GM19099 (cell line): ENCODE data around the gene APLF.

Source experiments
- POLR2A ChIP-seq: IDR thresholded peaks from 3 replicates; pipeline ENCODE4 v1.6.1; 2011; ENCODE audit warnings: low read depth; ENCODE audit not compliant: insufficient read length; ENCODE audit errors: extremely low read depth

The APLF gene

GRCh38 chr2:68548396-68548795 lies 81.0 kb downstream of the APLF start:
- no peak for TF ChIP-seq POLR2A

- TF ChIP-seq POLR2A = no peak
Observed at GRCh38 chr2:68553098-68553497, 85.7 kb downstream of the APLF start.

- no peak for TF ChIP-seq POLR2A
Observed at GRCh38 chr2:68556381-68556780, 89.0 kb downstream of the APLF start.

GRCh38 chr2:68558576-68558975 lies 91.2 kb downstream of the APLF start:
- no peak for TF ChIP-seq POLR2A

DNA sequence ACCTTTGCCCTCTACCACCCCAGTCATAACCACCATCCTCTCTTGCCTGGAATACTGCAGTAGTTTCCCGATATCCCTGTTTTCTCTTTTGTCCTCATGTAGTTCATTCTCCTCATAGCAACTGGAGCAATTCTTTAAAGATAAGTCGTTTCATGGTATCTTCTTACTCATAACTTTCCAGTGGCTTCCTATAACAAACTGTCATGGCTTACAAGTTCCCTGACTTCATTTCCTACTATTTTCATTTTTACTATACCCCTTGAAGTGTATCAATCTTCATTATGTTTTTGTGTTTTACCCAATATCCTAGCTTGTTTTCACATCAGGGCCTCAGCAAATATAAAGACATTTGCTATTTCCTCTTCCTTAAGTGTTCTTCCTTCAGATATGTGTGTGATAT lies 92.3 kb downstream of the APLF start:
- no peak for TF ChIP-seq POLR2A

DNA sequence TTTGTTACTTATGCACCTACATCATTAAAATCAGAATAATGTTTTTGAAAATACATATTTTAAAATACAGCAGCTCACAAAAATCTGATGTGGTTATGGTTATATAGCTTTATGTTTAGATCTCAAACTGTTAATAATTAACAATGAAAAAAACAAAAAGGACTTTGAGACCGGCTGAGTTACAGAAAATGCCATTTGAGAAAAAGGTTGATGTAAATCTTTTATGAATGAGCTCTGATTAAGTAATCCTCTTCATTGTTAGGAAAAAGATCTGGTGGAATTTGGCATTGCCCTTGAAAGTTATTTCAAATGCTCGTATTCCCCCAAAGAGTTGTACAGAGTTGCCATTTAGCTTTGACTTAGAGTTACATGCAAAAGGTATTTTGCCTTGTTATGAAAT lies 93.2 kb downstream of the APLF start:
- TF ChIP-seq POLR2A = no peak

GRCh38 chr2:68561372-68561771 lies 94.0 kb downstream of the APLF start:
- no peak for TF ChIP-seq POLR2A

DNA sequence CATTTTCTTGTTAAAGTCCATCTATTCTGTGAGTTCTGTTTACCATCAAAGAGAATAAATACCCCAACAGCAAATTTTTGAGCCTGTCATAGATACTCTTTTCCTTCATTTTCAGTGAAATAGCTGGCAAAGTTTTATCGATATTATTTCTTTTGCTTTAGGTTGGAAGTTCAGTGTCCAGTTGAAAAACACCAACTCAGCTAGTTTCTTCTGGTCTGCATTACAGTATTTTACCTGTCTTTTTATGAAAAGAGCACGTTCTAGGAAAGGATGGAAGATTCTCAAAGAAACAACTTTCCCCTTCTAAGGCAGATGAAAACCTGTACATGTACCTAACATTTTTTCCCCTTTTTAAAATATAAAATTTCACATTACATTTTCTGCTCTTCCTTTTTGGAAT lies 95.5 kb downstream of the APLF start:
- no peak for TF ChIP-seq POLR2A

- TF ChIP-seq POLR2A = no peak
Observed at GRCh38 chr2:68564426-68564825, 97.0 kb downstream of the APLF start.

- TF ChIP-seq POLR2A = no peak
Observed at GRCh38 chr2:68565273-68565672, 97.9 kb downstream of the APLF start.

DNA sequence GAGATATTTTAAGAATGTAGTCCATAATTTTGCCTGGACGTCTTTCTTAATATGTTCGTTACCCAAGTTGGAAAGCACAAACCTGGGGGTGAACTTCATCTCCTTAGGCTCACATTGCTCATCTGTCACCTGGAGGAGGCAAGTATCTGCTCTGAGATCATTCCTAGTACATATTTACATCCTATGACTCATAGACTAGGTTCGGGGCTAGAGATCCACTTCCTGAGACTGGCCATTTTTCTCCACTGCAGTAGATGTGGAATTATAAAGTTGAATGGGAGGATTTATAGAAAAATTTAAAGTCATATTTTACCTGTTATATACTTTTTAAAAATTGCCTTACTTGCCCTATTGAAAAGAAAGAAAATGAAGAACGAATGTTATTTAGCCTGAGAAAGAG lies 98.5 kb downstream of the APLF start:
- no peak for TF ChIP-seq POLR2A

DNA sequence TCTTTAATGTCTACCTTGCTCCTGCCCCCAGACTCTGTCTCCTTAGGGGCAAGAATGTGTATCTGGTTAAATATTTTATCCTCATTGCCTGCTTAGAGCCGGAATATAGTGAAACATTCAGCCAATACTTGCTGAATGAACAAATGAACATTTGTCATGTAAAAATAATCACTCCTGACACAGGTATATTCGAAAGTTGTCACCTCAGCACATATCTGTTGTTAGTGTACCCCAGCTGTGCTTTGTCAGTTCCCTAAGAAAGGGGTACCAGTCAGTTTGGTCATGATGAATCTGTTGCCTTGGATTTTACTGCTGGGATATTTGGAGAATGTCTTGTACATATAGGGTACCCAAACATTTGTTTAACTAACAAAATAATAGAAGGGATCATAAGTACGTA lies 99.0 kb downstream of the APLF start:
- no peak for TF ChIP-seq POLR2A

GRCh38 chr2:68568116-68568515 lies 100.7 kb downstream of the APLF start:
- TF ChIP-seq POLR2A = no peak

DNA sequence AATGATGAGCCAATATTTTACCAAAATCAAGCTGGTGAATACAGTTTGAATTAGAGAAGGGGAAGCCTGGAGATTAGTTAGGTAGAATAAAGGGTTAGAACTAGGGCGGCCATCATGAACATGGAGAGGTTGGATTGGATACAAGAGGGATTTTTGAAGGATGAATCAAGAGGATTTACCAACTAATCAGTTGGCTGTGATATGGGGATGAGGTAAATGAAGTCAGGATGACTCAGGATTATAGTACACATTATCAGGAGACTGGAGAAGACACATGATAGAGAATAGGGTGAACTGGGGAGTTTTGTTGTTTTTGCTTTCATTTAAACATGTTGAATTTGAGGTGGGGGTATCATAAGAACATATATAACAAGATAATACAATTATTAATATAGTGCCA lies 102.2 kb downstream of the APLF start:
- no peak for TF ChIP-seq POLR2A

GRCh38 chr2:68574202-68574791 lies 106.9 kb downstream of the APLF start:
- no peak for TF ChIP-seq POLR2A

- TF ChIP-seq POLR2A = no peak
Observed at GRCh38 chr2:68577183-68577582, 109.8 kb downstream of the APLF start.

DNA sequence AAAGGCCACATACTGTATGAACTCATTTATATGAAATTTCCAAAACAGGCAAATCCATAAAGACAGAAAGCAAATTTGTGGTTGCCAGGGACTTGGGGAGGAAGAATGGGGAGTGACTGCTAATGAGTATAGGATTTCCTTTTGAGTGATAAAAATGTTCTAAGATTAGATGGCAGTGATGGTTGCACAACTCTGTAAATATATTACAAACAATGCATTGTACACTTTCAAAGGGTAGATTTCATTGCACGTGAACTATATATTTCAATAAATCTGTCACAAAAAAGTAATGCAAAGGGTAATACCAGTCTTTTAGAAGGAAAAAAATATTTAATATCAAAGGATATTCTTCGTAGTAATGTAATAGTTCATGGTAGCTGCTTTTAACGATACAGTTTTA lies 112.3 kb downstream of the APLF start:
- TF ChIP-seq POLR2A = no peak
